GM19328 (cell line): ENCODE data around the gene PRDM8.
A peak's percentile ranks its signal among the peaks of the same experiment; 100 is the strongest.

ENCODE experiments used
- ATAC-seq: cut with Tn5 transposase; IDR thresholded peaks from one replicate; pipeline ENCODE4 v1.9.1; 2021; ENCODE audit warnings: mild to moderate bottlenecking, moderate library complexity; ENCODE audit not compliant: unreplicated experiment

Gene PRDM8

DNA sequence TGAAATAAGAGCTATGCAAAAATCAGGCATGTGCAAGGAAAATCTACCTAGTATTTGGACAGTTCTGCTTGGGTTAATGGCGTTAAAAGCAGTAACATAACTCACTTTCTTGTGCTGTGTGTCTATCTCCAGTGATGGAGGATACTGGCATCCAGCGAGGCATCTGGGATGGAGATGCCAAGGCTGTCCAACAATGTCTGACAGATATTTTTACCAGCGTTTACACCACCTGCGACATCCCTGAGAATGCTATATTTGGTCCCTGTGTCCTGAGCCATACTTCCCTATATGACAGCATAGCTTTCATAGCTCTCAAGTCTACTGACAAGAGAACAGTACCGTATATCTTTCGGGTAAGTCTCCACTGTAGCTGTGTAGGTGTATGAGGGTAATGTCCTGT lies 2.6 kb downstream of the PRDM8 start:
- no peak for ATAC-seq

DNA sequence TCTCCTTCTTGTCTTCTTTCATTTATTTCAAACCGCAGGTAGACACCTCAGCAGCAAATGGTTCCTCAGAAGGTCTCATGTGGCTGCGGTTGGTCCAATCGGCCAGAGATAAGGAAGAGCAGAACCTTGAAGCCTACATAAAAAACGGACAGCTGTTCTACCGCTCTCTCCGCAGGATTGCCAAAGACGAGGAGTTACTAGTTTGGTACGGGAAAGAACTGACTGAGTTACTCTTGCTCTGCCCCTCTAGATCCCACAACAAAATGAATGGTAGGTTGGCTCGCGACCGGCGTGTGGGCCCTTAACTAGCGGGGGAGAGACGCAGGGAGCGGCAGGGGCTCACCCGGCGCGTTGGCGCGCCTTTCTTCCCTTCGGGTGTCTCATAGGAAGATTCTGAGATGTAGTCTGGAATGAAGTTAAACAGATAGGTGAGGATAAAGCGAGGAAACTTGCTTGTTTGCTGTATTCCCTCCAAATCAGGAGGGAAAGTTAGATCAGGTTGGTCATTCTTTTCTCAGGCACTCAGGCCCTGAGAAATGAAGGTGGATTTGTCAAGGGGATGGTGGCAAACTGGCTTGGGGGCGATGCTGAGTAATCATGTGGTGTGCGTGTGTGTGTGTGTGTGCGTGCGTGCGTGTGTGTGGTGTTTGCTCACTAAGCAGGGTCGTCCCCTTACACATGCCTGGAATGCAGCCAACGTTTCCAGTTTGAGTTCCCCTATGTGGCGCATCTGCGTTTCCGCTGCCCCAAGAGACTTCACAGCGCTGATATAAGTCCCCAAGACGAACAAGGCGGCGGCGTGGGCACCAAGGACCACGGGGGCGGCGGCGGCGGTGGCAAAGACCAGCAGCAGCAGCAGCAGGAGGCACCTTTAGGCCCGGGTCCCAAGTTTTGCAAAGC lies 4.2 kb downstream of the PRDM8 start:
- ATAC-seq: no peak

- ATAC-seq: peak; percentile 74
Measured at GRCh38 chr4:80202190-80202711, 4.9 kb downstream of the PRDM8 start.

GRCh38 chr4:80202741-80203553 lies 5.6 kb downstream of the PRDM8 start:
- peak; percentile 34 for ATAC-seq

GRCh38 chr4:80204433-80205011 lies 7.2 kb downstream of the PRDM8 start:
- ATAC-seq: no peak

GRCh38 chr4:80206111-80206510 lies 8.8 kb downstream of the PRDM8 start:
- no peak for ATAC-seq

DNA sequence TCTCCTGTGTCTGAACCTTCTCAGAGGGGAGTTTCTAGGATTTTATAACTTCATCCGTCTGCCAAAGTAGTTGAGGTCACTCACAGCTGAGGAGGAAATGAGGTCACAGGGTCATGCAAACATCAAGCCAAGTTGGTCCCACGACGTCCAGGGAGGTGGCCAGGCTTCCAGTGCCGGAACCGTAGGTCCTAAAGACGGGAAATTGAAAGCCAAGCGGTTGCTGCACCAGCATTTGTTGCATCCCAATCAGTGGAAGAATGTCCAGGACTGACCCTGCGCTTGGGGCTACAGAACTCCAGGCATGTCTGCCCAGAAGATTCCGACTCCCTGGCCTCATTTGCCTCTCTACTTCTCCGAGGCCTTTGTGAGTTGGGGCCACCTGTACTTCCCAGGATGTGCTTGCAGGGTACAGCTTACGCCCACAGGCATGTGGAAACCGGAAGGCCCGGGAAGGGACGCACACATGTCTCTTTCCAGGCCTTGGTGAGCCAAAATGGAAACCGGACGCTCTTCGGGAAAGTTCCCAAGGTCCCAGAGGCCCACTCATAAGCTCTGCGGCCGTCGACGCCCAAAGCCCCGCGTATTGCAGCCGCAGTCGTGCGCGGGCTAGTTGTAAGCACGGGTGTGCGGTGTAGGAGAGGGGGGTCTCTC lies 9.3 kb downstream of the PRDM8 start:
- ATAC-seq: no peak

DNA sequence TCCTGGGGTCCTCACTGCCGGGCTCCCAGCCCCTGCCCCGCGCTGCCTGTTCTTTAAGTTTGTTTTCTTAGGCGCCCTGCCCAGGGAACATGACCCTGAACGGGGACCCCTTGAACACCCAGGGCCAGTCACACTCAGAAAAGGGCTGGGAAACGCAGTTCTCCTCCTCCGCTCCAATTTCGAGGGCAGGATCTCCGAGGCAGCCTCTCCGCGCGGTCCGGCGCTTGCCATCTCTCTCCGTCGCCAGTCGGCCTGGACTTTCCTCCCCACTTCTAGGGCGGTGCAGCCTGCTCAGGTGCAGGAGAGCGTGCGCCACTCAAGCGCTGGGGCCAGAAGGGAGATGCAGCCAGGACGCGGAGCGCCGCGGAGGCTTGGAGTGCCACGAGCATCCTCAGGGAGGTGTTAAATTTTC lies 9.9 kb downstream of the PRDM8 start:
- ATAC-seq: no peak

GRCh38 chr4:80207664-80208063 lies 10.4 kb downstream of the PRDM8 start:
- ATAC-seq: no peak

DNA sequence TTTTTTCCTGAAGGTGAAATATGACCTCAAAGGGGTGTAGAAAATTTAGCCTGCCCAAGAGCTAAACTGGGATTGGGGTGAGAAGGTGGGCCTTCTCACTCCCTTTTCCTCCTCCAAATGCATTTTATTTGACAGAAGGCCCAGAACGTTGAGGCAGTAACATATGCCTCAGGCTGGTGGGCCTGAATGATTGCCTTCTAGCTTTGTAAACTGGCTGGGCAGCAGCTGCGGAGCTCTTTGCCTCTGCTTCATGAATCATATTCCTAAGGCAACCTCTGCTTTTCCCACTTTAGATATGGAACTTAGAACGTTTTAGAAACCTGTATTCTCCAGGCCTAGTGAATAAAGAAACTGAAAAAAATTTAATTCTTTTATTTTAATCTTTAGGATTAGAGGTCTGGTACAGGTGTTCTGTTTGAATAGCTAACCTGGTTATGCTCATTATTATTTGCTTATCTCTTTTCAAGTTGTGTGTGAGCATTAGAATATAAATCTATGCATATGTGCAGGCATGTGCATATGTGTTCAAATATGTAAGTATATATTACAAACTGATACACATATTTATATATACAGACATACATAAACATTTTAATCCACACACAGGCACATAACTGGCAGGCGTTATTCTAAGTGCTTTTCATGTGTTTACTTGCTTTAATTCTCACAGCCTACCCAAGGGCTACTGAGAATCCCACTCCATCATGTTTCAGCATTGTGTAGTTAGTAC lies 11.5 kb downstream of the PRDM8 start:
- ATAC-seq: no peak

GRCh38 chr4:80209340-80209701 lies 12.0 kb downstream of the PRDM8 start:
- ATAC-seq: no peak

DNA sequence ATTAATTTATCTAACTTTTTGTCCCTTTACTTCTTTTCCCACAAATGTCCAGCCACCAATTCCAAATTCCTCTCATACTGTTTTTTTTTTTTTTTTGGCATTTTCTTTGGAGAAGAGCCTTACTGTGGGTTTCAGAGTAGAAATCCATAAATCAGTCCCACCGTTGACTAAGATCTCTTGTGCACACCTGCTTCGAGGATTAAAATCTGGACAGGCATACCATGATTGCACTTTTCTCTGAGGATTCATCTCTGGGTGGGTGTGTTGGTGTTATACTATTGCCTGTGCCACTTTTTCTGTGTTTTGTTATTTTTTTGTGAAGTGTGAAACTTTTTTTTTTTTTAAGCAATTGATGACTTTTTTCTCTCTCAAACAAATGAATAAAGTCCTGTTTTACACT lies 13.2 kb downstream of the PRDM8 start:
- ATAC-seq: no peak

DNA sequence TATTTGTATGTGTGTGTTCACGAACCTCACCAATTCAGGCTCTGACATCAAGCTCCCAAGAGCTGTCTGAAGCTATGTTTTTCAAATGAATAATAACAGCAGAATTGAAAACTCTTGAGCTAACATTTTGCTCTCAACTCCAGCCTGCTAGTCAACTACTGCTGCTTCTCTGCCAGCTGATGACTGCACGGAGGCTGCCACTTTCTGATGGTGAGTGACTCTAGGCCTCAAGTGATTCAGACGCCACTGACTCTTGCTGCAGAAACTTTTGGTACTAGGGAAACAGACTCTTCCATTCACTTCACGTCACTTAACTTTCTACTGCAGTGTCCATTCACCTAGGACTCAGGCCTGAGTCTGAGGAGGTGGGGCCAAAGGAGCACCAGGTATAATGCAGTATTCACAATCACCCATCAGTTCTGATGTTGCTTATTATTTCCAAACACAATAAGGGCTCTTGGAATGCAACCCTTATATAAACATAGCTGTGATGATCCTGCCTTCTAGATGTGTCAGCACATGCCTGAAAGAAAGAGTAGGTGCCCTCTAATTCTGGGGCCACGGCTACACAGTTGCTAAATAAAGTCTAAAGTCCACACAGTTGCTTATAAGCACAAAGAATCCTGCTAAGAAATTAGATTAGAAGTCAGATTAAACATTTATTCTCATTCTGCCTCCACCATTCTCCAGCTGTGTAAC lies 16.0 kb downstream of the PRDM8 start:
- no peak for ATAC-seq

DNA sequence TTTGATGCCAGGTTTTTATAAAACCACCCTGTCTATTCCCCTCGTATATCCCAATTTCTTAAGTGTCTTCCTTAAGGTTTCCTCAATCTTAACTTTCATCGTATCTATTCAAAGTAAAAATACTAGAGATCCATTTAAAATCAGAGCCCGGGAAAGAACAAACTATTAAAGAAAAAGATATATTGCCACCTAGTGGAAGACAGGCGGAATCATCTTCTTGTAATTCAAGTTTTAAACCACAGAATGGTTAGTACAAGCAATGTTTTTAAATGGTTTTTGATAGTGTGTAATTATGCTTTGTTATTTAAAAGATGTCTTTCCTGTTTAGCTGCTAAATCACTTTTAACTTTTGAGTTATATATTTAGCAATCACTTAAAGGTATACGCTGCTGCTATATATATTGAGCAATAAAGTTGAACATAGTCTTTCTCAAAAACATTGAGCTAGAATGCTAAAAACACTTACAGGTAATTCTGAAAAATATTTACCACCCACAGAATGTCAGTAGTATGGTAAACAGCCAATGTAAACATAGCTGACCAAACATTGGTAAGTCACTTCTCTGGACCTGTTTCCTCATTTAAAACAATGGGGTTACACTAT lies 18.2 kb downstream of the PRDM8 start:
- no peak for ATAC-seq

DNA sequence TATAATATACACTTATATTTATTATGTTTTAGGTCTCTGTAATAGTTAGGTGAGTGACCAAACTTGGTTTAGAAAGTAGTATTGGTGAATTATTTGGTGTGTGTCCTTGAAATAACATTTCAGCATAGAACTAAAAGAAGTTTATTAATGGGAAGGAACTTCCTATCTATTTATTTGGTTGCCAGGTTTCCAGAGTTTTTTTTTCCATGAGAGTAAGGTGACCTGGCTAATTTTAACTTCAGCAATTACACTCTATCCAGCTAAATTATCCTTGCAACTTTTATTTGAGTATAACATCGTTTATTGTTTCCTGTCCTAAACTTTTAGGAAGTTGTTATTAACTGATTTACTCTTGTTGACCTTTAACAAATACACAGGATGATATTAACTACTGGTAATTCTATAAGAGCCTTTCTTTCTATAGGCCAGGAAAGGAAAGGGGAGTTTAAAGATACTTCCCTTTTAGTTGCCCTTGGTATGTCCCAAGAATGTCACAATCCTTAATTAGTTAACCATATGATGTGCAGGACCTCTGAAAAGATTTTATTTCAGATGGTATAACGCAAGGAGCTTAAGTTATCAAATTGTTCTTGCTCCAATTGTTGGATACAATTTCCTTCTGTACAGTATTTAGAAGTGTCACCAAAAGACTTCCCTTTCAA lies 18.9 kb downstream of the PRDM8 start:
- no peak for ATAC-seq

DNA sequence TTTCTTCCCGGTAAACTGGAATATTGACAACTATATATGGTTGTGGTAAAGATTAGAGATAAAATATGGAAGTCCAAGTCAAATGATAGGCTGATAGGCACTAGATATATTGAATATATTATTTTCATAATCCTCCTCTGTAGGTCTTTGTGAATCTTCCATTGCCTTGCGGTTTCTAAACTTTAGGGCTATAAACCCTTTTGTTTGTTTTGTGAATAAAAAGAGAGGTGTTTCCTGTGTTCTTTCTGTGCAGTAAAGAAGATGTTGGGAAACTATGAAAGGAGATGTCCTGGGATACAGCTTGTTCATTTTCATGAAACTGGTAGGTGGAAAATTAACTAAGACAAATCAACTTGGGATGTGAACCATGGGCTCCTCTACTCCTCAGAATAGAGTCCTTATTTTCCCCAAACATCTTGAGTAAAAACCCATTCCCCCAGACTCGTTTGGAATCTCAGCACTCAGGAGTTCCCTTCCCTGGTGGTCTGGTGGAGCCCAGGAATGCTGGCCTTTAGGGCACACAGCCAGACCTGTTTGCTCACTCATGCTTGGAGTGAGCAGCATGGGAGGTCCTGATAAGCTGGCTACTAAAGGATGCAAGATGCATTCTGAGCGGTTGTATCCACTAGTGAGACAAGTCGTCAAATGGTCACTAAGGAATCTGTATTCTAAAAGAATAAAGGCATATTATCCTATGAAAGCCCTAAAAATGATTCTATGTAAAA lies 22.2 kb downstream of the PRDM8 start:
- ATAC-seq: no peak

- no peak for ATAC-seq
Measured at GRCh38 chr4:80220711-80221110, 23.4 kb downstream of the PRDM8 start.

DNA sequence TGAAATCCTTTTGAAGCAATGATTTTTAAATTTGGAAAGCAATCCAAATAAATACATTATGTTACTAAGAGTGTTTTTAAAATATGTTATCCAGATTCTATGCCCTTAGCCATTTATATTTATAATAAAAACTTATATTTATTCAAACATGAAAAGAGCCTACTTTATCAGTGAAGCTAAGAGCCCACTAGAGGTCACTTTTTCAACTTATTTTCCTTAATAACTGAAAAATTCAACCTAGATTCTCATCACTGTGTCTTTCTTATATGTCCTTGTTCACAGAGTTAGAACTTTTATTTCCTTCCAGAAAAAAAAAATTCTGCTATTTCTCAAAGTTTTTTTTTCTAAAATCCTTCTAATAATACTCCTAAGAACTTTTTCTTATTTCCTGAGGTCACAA lies 23.9 kb downstream of the PRDM8 start:
- no peak for ATAC-seq
